Measurements from ENCODE around the gene HOXC9.

The HOXC9 gene

DNA sequence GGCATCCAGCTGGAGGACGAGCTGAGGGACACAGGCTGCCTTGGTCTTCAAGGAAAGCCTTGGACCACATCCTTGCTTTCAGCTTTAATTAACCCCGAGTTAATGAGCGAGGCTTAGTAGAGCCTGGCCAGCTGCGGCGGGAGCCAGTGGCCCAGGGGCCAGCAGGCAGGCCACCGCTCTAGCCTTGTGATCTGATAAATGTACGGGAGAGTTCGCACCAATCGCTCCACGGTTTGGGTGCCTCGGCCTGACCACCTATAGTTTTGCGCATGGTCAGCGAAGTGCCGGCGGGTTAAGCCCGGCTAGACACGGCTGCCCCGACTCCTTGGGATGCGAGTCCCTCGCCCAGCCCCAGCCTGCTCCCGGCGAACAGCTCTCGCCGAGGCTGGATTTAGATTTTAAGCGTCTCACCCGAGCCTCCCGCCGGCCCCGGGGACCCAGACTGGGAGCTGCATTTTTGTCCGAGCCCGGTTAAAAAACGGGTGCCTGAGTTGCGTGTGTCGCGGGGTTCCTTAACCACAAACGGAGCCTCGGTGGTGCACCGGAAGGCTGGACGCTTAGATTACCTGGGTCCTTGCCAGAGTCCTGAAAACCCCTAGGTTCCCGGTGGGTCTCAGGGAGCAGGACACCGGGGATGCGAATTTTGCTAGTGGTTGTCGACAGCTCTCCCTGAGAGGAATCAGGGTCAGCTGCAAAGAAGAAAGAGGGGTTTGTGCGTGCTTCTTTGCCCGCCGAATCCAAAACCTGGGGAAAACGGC lies 48.2 kb upstream of the HOXC9 start:
- Histone ChIP-seq H3K79me2 (ENCODE audit: insufficient read depth, low read length) (no peaks in the 10 kb centered on the region), H3K27ac (ENCODE audit: low read depth, low read length, poor library complexity, severe bottlenecking) (no peak overlapping the region), H3K36me3 (ENCODE audit: insufficient read depth, low read length) (no peaks in the 10 kb centered on the region), H3K4me3 (ENCODE audit: low read depth, low read length, poor library complexity, severe bottlenecking) (no peak overlapping the region), H4K20me1 (ENCODE audit: insufficient read depth, low read length) (no peaks in the 10 kb centered on the region), H3K9me2 (ENCODE audit: low read depth, low read length) (no peaks in the 10 kb centered on the region), H3K9me3 (ENCODE audit: low read length) (no peaks in the 10 kb centered on the region), H3K27me3 (ENCODE audit: insufficient read depth, low read length) (no peaks in the 10 kb centered on the region), H3K4me1 (ENCODE audit: insufficient read depth, low read length, severe bottlenecking) (no peaks in the 10 kb centered on the region), H3K9ac (ENCODE audit: low read length) (no peak overlapping the region), H3K4me2 (ENCODE audit: low read length) (no peak overlapping the region), H3F3A (ENCODE audit: insufficient read depth, low read length) (no peaks in the 10 kb centered on the region), H2AFZ (ENCODE audit: low read length) (no peak overlapping the region)
- no peak for TF ChIP-seq EZH2 (IDR thresholded peaks at IDR 0.05; ENCODE audit: borderline replicate concordance, low read length)
- TF ChIP-seq, protein P1, sequence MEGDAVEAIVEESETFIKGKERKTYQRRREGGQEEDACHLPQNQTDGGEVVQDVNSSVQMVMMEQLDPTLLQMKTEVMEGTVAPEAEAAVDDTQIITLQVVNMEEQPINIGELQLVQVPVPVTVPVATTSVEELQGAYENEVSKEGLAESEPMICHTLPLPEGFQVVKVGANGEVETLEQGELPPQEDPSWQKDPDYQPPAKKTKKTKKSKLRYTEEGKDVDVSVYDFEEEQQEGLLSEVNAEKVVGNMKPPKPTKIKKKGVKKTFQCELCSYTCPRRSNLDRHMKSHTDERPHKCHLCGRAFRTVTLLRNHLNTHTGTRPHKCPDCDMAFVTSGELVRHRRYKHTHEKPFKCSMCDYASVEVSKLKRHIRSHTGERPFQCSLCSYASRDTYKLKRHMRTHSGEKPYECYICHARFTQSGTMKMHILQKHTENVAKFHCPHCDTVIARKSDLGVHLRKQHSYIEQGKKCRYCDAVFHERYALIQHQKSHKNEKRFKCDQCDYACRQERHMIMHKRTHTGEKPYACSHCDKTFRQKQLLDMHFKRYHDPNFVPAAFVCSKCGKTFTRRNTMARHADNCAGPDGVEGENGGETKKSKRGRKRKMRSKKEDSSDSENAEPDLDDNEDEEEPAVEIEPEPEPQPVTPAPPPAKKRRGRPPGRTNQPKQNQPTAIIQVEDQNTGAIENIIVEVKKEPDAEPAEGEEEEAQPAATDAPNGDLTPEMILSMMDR (IDR thresholded peaks at IDR 0.05; ENCODE audit: low read length): no peak

DNA sequence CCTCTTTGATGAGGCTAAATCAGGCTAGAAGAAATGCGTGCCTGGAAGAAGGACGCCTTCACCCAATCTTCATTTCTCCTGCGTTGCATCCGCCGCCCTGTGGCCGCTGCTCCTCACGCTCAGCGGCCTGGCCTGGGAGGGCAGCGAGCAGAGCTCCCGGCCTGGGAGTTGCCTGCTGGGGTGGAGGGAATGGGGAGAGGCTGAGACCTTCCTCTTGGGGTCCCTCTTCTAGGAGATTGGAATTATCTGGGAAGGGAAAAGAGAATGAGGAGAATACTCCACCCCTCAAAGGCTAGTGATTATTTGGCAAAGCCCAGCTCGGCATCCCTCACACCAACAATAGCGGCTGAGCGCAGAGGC lies 47.6 kb upstream of the HOXC9 start:
- H3K36me3 ChIP-seq (ENCODE audit: insufficient read depth, low read length): no peaks in the 10 kb centered on the region

DNA sequence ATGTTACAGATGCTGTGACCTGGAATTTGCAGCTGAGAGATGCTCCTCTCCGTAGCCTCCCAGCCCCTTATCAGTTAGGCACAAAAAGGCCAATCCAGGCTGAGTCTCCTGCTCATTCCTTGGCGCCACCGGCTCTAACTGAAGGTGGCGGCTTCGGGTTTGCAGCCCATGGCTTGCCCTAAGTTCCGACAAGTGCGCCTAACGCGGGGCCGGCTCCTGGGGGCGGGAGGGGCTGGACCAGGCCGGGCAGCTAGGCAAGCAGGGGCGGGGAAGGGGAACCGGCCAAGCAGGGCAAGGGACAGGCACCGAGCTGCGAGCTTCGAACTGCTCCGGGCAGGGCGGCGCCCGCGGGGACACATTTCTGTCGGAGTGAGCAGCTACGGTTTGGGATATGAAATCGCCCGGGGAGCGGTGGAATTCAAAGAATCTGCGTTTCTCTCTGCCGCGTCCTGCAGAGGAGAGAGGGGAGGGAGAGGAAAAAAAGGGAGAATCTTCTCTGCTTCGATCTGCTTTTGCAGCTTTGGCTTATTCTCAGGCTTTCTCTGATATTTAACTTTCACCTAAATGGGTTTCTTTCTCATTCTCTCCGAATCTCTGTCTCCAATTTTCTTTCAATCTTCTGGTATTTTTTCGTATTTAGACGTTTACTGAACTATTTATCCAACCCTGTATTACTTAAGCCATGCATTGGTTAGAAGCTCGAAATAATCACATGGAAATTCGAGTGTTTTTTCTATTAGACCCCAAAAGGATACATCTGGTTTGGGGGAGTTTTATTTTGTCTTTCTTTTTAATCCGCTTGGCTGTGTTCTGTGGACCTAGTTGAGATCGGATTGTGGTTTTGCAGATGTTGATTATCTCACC lies 46.9 kb upstream of the HOXC9 start:
- no peaks in the 10 kb centered on the region for H3K79me2 ChIP-seq (ENCODE audit: insufficient read depth, low read length)
- H4K20me1 ChIP-seq (ENCODE audit: insufficient read depth, low read length): no peaks in the 10 kb centered on the region
- no peak overlapping the region for H2AFZ ChIP-seq (ENCODE audit: low read length)
- no peaks in the 10 kb centered on the region for H3K4me1 ChIP-seq (ENCODE audit: insufficient read depth, low read length, severe bottlenecking)
- no peaks in the 10 kb centered on the region for H3K9me2 ChIP-seq (ENCODE audit: low read depth, low read length)
- no peak overlapping the region for H3K9ac ChIP-seq (ENCODE audit: low read length)
- no peak for TF ChIP-seq EZH2 (IDR thresholded peaks at IDR 0.05; ENCODE audit: borderline replicate concordance, low read length)
- TF ChIP-seq, protein P1 (IDR thresholded peaks at IDR 0.05; ENCODE audit: low read length): no peak
- no peak overlapping the region for H3K4me3 ChIP-seq (ENCODE audit: low read depth, low read length, poor library complexity, severe bottlenecking)
- H3F3A ChIP-seq (ENCODE audit: insufficient read depth, low read length): no peaks in the 10 kb centered on the region
- H3K27ac ChIP-seq (ENCODE audit: low read depth, low read length, poor library complexity, severe bottlenecking): no peak overlapping the region
- H3K27me3 ChIP-seq (ENCODE audit: insufficient read depth, low read length): no peaks in the 10 kb centered on the region
- no peak overlapping the region for H3K4me2 ChIP-seq (ENCODE audit: low read length)
- no peaks in the 10 kb centered on the region for H3K36me3 ChIP-seq (ENCODE audit: insufficient read depth, low read length)
- H3K9me3 ChIP-seq (ENCODE audit: low read length): no peaks in the 10 kb centered on the region

More for the DNA sequence above, 47.6 kb upstream of the HOXC9 start:
- H2AFZ ChIP-seq (ENCODE audit: low read length): no peak overlapping the region
- H3K4me3 ChIP-seq (ENCODE audit: low read depth, low read length, poor library complexity, severe bottlenecking): no peak overlapping the region
- no peaks in the 10 kb centered on the region for H3F3A ChIP-seq (ENCODE audit: insufficient read depth, low read length)
- no peak overlapping the region for H3K4me2 ChIP-seq (ENCODE audit: low read length)
- TF ChIP-seq, protein P1 (IDR thresholded peaks at IDR 0.05; ENCODE audit: low read length): no peak
- H3K4me1 ChIP-seq (ENCODE audit: insufficient read depth, low read length, severe bottlenecking): no peaks in the 10 kb centered on the region
- no peaks in the 10 kb centered on the region for H3K9me3 ChIP-seq (ENCODE audit: low read length)
- no peaks in the 10 kb centered on the region for H3K79me2 ChIP-seq (ENCODE audit: insufficient read depth, low read length)
- no peak overlapping the region for H3K9ac ChIP-seq (ENCODE audit: low read length)
- no peak overlapping the region for H3K27ac ChIP-seq (ENCODE audit: low read depth, low read length, poor library complexity, severe bottlenecking)
- no peaks in the 10 kb centered on the region for H3K27me3 ChIP-seq (ENCODE audit: insufficient read depth, low read length)
- no peaks in the 10 kb centered on the region for H4K20me1 ChIP-seq (ENCODE audit: insufficient read depth, low read length)
- H3K9me2 ChIP-seq (ENCODE audit: low read depth, low read length): no peaks in the 10 kb centered on the region

Data from OCI-LY1 (cell line).